Measurements from ENCODE around the gene CECR2.

Gene CECR2

GRCh38 chr22:17368554-17369438, 464 bp upstream of the CECR2 start:
- peak; percentile 35 for DNase-seq

- DNase-seq, result no peak
These were observed 936 bp downstream of the CECR2 start for GRCh38 chr22:17370026-17370765.

- DNase-seq, result no peak
These were observed 1.6 kb downstream of the CECR2 start for GRCh38 chr22:17370766-17371432.

DNA sequence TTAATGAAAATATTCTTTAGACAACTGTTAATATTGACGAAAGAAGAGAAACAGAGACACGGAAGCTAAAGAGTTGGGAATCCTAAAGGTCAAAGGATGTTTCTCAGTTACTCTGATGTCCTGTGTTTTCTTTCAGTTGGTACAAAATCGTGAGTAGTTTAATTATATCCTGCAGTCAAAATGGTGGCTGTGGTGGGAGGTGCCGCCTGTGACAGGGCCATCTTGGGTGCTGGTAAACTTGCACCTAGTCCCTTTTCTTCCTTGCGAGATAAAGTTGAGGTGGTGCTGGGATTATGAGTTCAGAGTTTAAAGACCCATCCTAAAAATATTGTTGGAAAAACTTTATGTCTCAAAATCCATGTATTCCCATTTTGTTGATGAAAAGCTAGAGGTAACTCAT, 2.2 kb downstream of the CECR2 start:
- no peak for DNase-seq

GRCh38 chr22:17373855-17374254, 4.6 kb downstream of the CECR2 start:
- no peak for DNase-seq

- DNase-seq, result no peak
These were observed 6.8 kb downstream of the CECR2 start for GRCh38 chr22:17375914-17376614.

GRCh38 chr22:17376950-17377349, 7.7 kb downstream of the CECR2 start:
- no peak for DNase-seq

DNA sequence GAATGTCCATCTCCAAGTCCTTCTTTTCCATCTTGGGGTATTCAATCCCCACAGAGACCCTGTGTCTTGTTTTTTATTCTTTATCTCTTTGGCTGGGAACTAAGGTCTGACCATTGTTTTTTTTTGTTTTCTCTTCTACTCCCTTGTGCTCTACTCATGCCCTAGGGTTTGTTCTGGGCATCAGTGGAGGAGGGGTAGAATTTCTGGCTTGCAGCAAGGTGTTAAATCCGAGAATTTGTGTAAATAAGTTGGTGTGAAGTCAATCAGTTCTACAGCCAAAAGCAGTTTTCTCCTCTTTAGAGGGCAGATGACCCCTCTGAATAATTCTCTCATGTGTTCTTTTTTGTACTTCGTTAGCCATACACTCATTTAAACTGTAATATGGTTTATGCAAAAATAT, 10.7 kb downstream of the CECR2 start:
- no peak for DNase-seq

- DNase-seq, result no peak
These were observed 11.3 kb downstream of the CECR2 start for GRCh38 chr22:17380359-17381087.

DNA sequence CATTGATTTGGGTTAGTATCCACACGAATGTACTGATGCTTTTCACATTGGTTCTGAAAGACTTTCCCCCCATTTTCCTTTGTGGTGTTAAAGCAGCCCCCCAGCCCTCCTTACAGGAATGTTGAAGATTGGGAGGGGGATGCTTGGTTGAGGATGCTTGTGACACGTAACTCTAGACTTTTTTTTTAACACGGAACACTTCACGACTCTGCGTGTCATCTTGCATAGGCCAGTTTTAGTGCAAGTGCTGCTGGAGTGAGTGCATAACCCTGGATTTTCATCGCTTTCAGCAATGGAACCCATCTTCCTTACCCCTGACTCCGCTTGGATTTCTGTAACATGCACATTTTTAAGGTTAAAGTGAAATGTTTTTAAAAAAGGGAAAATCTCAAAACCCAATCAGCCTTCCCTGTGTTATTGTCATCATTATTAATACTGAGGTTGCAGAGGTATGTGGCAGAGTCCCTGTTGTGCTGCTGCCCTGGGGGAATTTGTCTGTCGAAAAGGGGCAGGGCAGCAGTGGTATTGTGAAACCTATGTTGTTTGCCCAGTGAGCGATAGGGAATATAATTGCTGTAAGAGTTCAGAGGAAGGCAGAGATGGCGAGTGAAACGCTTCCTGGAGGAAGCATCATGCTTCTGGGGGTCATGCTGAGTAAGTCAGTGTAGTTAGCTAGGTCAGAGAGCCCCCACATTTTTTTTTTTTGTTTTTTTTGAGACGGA, 12.1 kb downstream of the CECR2 start:
- no peak for DNase-seq

- no peak for DNase-seq
These were observed 15.5 kb downstream of the CECR2 start for GRCh38 chr22:17384612-17385330.

- no peak for DNase-seq
These were observed 18.1 kb downstream of the CECR2 start for GRCh38 chr22:17387356-17387755.

- DNase-seq, result no peak
These were observed 19.0 kb downstream of the CECR2 start for GRCh38 chr22:17388235-17388634.

DNA sequence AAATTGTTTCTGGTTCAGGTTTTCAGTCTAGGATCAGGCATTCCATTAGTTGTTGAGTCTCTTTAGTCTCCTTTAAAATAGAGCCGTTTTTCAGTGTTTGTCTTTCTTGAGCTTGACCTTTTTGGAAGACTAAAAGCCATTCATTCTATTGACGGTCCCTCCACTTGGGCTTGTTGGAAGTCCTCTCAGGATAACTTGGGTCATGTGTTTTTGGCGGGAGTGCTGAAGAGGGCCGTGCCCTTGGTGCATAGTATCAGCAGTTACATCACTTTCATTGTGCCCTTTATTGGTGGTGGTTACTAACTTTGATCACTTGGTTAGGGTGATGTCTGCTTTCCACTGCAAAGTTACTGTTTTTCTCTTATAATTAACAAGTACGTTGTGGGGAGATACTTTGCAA, 20.8 kb downstream of the CECR2 start:
- DNase-seq, result no peak

GRCh38 chr22:17396516-17396915, 27.3 kb downstream of the CECR2 start:
- no peak for DNase-seq

GRCh38 chr22:17397756-17398547, 28.7 kb downstream of the CECR2 start:
- no peak for DNase-seq

DNA sequence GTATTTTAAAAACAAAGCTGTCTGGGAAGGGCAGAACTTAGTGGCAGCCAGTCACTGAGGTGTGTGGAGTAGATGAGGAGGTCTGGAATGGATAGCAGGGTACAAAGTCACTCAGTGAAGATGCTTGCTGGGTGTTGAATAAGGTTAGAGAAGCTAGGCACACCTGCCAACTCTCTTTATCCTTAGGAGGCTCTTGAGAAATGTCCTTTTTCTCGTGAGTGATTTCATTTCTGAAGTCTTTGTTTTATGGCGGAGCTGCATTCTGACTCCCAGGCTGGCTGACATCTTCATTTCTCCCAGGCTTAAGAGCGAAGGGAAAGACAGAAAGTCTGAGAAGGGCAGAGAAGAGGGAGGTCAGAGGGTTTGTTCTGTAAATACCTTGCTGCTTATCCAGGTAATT, 31.0 kb downstream of the CECR2 start:
- no peak for DNase-seq

DNA sequence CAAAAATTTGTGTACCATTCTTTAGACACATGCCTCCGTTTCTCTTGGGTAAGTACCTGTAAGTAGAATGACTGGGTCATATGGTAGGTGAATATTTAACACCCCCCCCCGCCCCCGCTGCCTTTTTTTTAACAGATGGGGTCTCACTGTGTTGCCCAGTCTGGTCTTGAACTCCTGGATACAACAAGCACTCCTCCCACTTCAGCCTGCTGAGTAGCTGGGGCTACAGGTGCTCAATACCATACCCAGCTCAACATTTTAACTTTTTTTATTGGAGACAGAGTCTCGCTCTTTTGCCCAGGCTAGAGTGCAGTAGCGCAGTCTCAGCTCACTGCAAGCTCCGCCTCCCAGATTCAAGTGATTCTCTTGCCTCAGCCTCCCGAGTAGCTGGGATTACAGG, 32.5 kb downstream of the CECR2 start:
- no peak for DNase-seq

GRCh38 chr22:17402293-17402692, 33.0 kb downstream of the CECR2 start:
- no peak for DNase-seq

DNA sequence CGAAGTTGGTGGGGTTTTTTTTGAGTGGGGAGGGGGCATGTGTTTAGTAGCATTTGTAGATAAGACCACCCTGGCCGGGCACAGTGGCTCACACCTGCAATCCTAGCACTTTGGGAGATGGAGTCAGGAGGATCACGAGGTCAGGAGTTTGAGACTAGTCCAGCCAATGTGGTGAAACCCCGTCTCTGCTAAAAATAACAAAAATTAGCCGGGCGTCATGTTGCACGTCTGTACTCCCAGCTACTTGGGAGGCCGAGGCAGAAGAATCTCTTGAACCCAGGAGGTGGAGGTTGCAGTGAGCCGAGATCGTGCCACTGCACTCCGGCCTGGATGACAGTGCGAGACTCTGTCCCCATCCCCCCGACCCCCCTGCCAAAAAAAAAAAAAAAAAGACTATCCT, 34.6 kb downstream of the CECR2 start:
- no peak for DNase-seq
